HCT116 (cell line): Measurements from ENCODE around the gene IL36RN. TPM values are rescaled to one million over a fixed set of nuclear protein-coding genes. Genes with fewer than 3 reads are reported as not detected.
"Not testable (repeated sequence)": the region's sequence is repeated elsewhere in the genome, so short reads cannot be mapped to it uniquely, and the experiment has no call there.

Experiments used
- ATAC-seq: fragments of 200-7000 bp; cut with Tn5 transposase; 2 replicates; pipeline ENCODE4 v1.9.1; 2020; ENCODE audit warnings: mild to moderate bottlenecking, moderate library complexity
- BruUV-seq: library from RNA; stranded (reverse); fragments of 400-500 nt; replicated peaks from 2 replicates; lab custom pipeline; 2021; lab: Mats Ljungman, UMichigan
- CTCF ChIA-PET: fragments of 300-600 bp; sonication (Branson Sonifier 250); formaldehyde crosslinking; loops from one replicate; lab custom pipeline; 2021; ENCODE audit warnings: antibody characterized with exemption; lab: Charles Lee
- POLR2A ChIA-PET: fragments of 300-600, 350-600 bp; sonication (Branson Sonifier 250); formaldehyde crosslinking; loops from one replicate; lab custom pipeline; 2021; ENCODE audit warnings: antibody characterized with exemption; lab: Charles Lee
- RAD21 ChIA-PET, 2 experiments: fragments of 300-600 bp; sonication (Branson Sonifier 250); formaldehyde crosslinking; loops; one replicate each; lab custom pipeline; 2023; ENCODE audit warnings: low total read pairs in 2 of 2; ENCODE audit not compliant: uncharacterized antibody in 2 of 2, unreplicated experiment in 2 of 2, low non-redundant PET in 1 of 2; lab: Charles Lee
- DNase-seq: peaks from one replicate; pipeline ENCODE4 v3.0.0-alpha.2; 2010; ENCODE audit warnings: low read depth, low spot score
- H2AFZ ChIP-seq: fragments of 200-600 bp; shearing (Covaris generic), sonication (generic); 2 replicates; pipeline ENCODE4 v1.6.1; 2017; ENCODE audit warnings: low read depth, mixed run types, mixed read lengths, antibody characterized with exemption, low read length; ENCODE audit not compliant: poor library complexity, severe bottlenecking
- H3K27ac ChIP-seq: 2 replicates; pipeline ENCODE4 v1.5.1; 2012; ENCODE audit warnings: low read depth, low read length
- H3K27me3 ChIP-seq: fragments of 200-600 bp; sonication (generic); 2 replicates; pipeline ENCODE4 v1.6.1; 2016; ENCODE audit warnings: mixed run types, low read length, mixed read lengths; ENCODE audit not compliant: insufficient read depth
- H3K36me3 ChIP-seq, 2 experiments: fragments of 200-500 bp in 1 of 2; fragments of 200-600 bp in 1 of 2; sonication (Bioruptor generic) in 1 of 2; sonication (generic) in 1 of 2; 2 replicates each; pipeline versions ENCODE4 v1.5.1 to v1.6.1; 2014 to 2016; ENCODE audit warnings: low read length in 2 of 2, inconsistent platforms in 1 of 2, mixed read lengths in 1 of 2, mixed run types in 1 of 2; ENCODE audit not compliant: insufficient read depth in 2 of 2, control insufficient read depth in 1 of 2
- H3K4me1 ChIP-seq, 2 experiments: fragments of 200-600 bp in 1 of 2; sonication (generic) in 1 of 2; 2 replicates each; pipeline versions ENCODE4 v1.5.1 to v1.6.1; 2012 to 2017; ENCODE audit warnings: low read length in 2 of 2, inconsistent platforms in 1 of 2, mild to moderate bottlenecking in 1 of 2, mixed read lengths in 1 of 2, mixed run types in 1 of 2, moderate library complexity in 1 of 2; ENCODE audit not compliant: insufficient read depth in 2 of 2, control insufficient read depth in 1 of 2
- H3K4me2 ChIP-seq: fragments of 200-600 bp; sonication (generic); 2 replicates; pipeline ENCODE4 v1.6.1; 2017; ENCODE audit warnings: mixed run types, low read length, mixed read lengths
- H3K4me3 ChIP-seq, 2 experiments: fragments of 200-600 bp in 1 of 2; sonication (generic) in 1 of 2; replicated peaks in 1 of 2; 2 replicates each; pipeline ENCODE4 v1.5.1; 2011 to 2016; ENCODE audit warnings: low read length in 2 of 2, control low read depth in 1 of 2, low read depth in 1 of 2, mild to moderate bottlenecking in 1 of 2, mixed read lengths in 1 of 2, mixed run types in 1 of 2
- H3K79me2 ChIP-seq: fragments of 200-600 bp; sonication (generic); 2 replicates; pipeline ENCODE4 v1.6.1; 2017; ENCODE audit warnings: mild to moderate bottlenecking, mixed run types, low read length, moderate library complexity, mixed read lengths; ENCODE audit not compliant: insufficient read depth
- H3K9ac ChIP-seq: fragments of 200-600 bp; sonication (generic); 2 replicates; pipeline ENCODE4 v1.6.1; 2016; ENCODE audit warnings: low read length, mixed read lengths
- H3K9me2 ChIP-seq: fragments of 200-600 bp; sonication (generic), shearing (Covaris generic); 2 replicates; pipeline ENCODE4 v1.6.1; 2017; ENCODE audit warnings: mixed run types, mild to moderate bottlenecking, moderate library complexity; ENCODE audit not compliant: insufficient read depth
- H3K9me3 ChIP-seq, 2 experiments: fragments of 200-500 bp in 1 of 2; fragments of 200-600 bp in 1 of 2; sonication (Bioruptor generic) in 1 of 2; sonication (generic) in 1 of 2; 2 replicates each; pipeline ENCODE4 v1.6.1; 2014 to 2017; ENCODE audit warnings: low read length in 2 of 2, mixed read lengths in 2 of 2, inconsistent platforms in 1 of 2, low read depth in 1 of 2, mild to moderate bottlenecking in 1 of 2, mixed run types in 1 of 2, moderate library complexity in 1 of 2; ENCODE audit not compliant: control insufficient read depth in 1 of 2, insufficient read depth in 1 of 2
- H4K20me1 ChIP-seq: fragments of 200-600 bp; sonication (generic), shearing (Covaris generic); 2 replicates; pipeline ENCODE4 v1.6.1; 2017; ENCODE audit warnings: mixed run types, mild to moderate bottlenecking, moderate library complexity; ENCODE audit not compliant: insufficient read depth
- CBX3 ChIP-seq: IDR thresholded peaks from 2 replicates; pipeline ENCODE4 v1.6.1; 2012; ENCODE audit warnings: low read depth
- CTCF ChIP-seq, 3 experiments: fragments of 200-600 bp in 1 of 3; sonication (generic) in 1 of 3; IDR thresholded peaks in 2 of 3; conservative IDR thresholded peaks in 1 of 3; 2 replicates each; pipeline ENCODE4 v1.5.1; 2012 to 2017; ENCODE audit warnings: low read depth in 2 of 3, low read length in 2 of 3, antibody characterized with exemption in 1 of 3, borderline replicate concordance in 1 of 3, control low read depth in 1 of 3, mild to moderate bottlenecking in 1 of 3, mixed read lengths in 1 of 3, mixed run types in 1 of 3, moderate library complexity in 1 of 3; ENCODE audit not compliant: insufficient read depth in 1 of 3
- EGR1 ChIP-seq: IDR thresholded peaks from 2 replicates; pipeline ENCODE4 v1.6.1; 2012; ENCODE audit warnings: low read depth
- EZH2 ChIP-seq: fragments of 200-600 bp; sonication (generic); IDR thresholded peaks from 2 replicates; pipeline ENCODE4 v1.6.1; 2017; ENCODE audit warnings: antibody characterized with exemption, mixed run types
- EZH2phosphoT487 ChIP-seq: fragments of 200-600 bp; IDR thresholded peaks from 2 replicates; pipeline ENCODE4 v1.6.1; 2018; ENCODE audit warnings: antibody characterized with exemption, borderline replicate concordance
- FOSL1 ChIP-seq: IDR thresholded peaks from 2 replicates; pipeline ENCODE4 v1.6.1; 2012; ENCODE audit warnings: low read depth
- JUND ChIP-seq: IDR thresholded peaks from 2 replicates; pipeline ENCODE4 v1.6.1; 2012
- MAX ChIP-seq: IDR thresholded peaks from 2 replicates; pipeline ENCODE4 v1.6.1; 2012
- POLR2A ChIP-seq: IDR thresholded peaks from 2 replicates; pipeline ENCODE4 v1.7.0; 2011; ENCODE audit warnings: borderline replicate concordance; ENCODE audit not compliant: insufficient read depth, insufficient read length; ENCODE audit errors: extremely low read depth
- RAD21 ChIP-seq: IDR thresholded peaks from 2 replicates; pipeline ENCODE4 v1.6.1; 2012; ENCODE audit warnings: low read depth, mild to moderate bottlenecking
- SIN3A ChIP-seq: IDR thresholded peaks from 2 replicates; pipeline ENCODE4 v1.6.1; 2012; ENCODE audit warnings: low read depth
- SP1 ChIP-seq: IDR thresholded peaks from 2 replicates; pipeline ENCODE4 v1.6.1; 2012; ENCODE audit warnings: low read depth
- SRF ChIP-seq: IDR thresholded peaks from 2 replicates; pipeline ENCODE4 v1.6.1; 2012; ENCODE audit warnings: low read depth
- YY1 ChIP-seq: IDR thresholded peaks from 2 replicates; pipeline ENCODE4 v1.6.1; 2011; ENCODE audit warnings: low read length, low read depth, moderate library complexity, mild to moderate bottlenecking; ENCODE audit not compliant: insufficient replicate concordance; ENCODE audit errors: extremely low read depth
- ZFX ChIP-seq: fragments of 450-650 bp; IDR thresholded peaks from 2 replicates; pipeline ENCODE4 v1.6.1; 2017
- ZNF274 ChIP-seq: fragments of 200-500 bp; sonication (Bioruptor generic); IDR thresholded peaks from 2 replicates; pipeline ENCODE4 v1.6.1; 2014; ENCODE audit warnings: mild to moderate bottlenecking, low read depth, low read length, inconsistent platforms
- intact Hi-C: fragments of 100-400 bp; cut with micrococcal nuclease; formaldehyde crosslinking; loops from 2 replicates; pipeline ENCODE4 v1.10.0; 2022
- total RNA-seq: library from RNA; stranded (reverse); gene quantifications from one replicate; pipeline ENCODE4 v1.2.1, GENCODE V29; 2021; ENCODE audit not compliant: unreplicated experiment
- TF ChIP-seq, protein P1 (sequence below): IDR thresholded peaks from 2 replicates; pipeline ENCODE4 v1.6.1; 2012; ENCODE audit warnings: low read depth

Gene IL36RN
- total RNA-seq, 1 experiment from 2014 or later = not detected

DNA sequence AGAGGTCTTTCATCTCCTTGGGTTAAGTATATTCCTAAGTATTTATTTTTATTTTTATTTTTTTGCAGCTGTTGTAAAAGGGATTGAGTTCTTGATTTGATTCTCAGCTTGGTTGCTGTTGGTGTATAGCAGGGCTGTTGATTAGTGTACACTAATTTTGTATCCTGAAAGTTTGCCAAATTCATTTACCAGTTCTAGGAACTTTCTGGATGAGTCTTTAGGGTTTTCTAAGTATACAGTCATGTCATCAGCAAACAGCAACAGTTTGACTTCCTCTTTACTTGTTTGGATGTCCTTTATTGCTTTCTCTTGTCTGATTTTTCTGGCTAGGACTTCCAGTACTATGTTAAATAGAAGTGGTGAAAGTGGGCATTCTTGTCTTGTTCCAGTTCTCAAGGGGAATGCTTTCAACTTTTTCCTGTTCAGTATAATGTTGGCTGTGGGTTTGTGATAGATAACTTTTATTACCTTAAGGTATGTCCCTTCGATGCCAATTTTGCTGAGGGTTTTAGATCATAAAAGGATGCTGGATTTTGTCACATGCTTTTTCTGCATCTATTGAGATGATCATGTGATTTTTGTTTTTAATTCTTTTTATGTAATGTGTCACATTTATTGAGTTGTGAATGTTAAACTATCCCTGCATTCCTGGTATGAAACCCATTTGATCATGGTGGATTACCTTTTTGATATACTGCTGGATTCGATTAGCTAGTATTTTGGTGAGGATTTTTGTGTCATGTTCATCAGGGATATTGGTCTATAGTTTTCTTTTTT is 38.0 kb downstream of the IL36RN start:
- H3K79me2 ChIP-seq, H3K9me3 ChIP-seq, H3K9me2 ChIP-seq, H3K36me3 ChIP-seq, H4K20me1 ChIP-seq, DNase-seq, BruUV-seq, H3K4me3 ChIP-seq, H2AFZ ChIP-seq, H3K9ac ChIP-seq, POLR2A ChIA-PET, RAD21 ChIA-PET, H3K4me2 ChIP-seq, H3K4me1 ChIP-seq, ATAC-seq, H3K27ac ChIP-seq, intact Hi-C loops, H3K27me3 ChIP-seq, CTCF ChIA-PET: not testable (repeated sequence)

GRCh38 chr2:113098041-113098440 is 39.0 kb downstream of the IL36RN start:
- CTCF ChIA-PET = no interaction called here
- TF ChIP-seq EGR1 = no peak
- TF ChIP-seq RAD21 = no peak
- TF ChIP-seq SRF = no peak
- TF ChIP-seq FOSL1 = no peak
- TF ChIP-seq POLR2A = no peak
- TF ChIP-seq ZFX = no peak
- TF ChIP-seq JUND = no peak
- TF ChIP-seq EZH2phosphoT487 = no peak
- no peak for TF ChIP-seq MAX
- no peak for TF ChIP-seq SP1
- no peak for TF ChIP-seq YY1
- no peak for TF ChIP-seq CTCF (IDR thresholded peaks at IDR 0.05 in 2 of 3, conservative IDR thresholded peaks at IDR 0.05 in 1 of 3; ENCODE audit: borderline replicate concordance in 1 of 3, insufficient read depth in 1 of 3, low read depth in 2 of 3, low read length in 2 of 3)
- TF ChIP-seq CBX3 = no peak
- no peak for TF ChIP-seq EZH2
- no peak for TF ChIP-seq ZNF274
- TF ChIP-seq, protein P1, sequence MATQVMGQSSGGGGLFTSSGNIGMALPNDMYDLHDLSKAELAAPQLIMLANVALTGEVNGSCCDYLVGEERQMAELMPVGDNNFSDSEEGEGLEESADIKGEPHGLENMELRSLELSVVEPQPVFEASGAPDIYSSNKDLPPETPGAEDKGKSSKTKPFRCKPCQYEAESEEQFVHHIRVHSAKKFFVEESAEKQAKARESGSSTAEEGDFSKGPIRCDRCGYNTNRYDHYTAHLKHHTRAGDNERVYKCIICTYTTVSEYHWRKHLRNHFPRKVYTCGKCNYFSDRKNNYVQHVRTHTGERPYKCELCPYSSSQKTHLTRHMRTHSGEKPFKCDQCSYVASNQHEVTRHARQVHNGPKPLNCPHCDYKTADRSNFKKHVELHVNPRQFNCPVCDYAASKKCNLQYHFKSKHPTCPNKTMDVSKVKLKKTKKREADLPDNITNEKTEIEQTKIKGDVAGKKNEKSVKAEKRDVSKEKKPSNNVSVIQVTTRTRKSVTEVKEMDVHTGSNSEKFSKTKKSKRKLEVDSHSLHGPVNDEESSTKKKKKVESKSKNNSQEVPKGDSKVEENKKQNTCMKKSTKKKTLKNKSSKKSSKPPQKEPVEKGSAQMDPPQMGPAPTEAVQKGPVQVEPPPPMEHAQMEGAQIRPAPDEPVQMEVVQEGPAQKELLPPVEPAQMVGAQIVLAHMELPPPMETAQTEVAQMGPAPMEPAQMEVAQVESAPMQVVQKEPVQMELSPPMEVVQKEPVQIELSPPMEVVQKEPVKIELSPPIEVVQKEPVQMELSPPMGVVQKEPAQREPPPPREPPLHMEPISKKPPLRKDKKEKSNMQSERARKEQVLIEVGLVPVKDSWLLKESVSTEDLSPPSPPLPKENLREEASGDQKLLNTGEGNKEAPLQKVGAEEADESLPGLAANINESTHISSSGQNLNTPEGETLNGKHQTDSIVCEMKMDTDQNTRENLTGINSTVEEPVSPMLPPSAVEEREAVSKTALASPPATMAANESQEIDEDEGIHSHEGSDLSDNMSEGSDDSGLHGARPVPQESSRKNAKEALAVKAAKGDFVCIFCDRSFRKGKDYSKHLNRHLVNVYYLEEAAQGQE = no peak
- TF ChIP-seq SIN3A = no peak

More at GRCh38 chr2:113098041-113098440, 39.0 kb downstream of the IL36RN start:
- Histone ChIP-seq H4K20me1 (no peaks in the 10 kb centered on the region), H3K4me1 (no peaks in the 10 kb centered on the region), H3K9ac (no peak overlapping the region), H2AFZ (no peak overlapping the region), H3K36me3 (no peaks in the 10 kb centered on the region), H3K9me3 (no peaks in the 10 kb centered on the region), H3K27me3 (no peaks in the 10 kb centered on the region), H3K4me2 (no peak overlapping the region), H3K79me2 (no peaks in the 10 kb centered on the region), H3K4me3 (no peak overlapping the region), H3K9me2 (no peaks in the 10 kb centered on the region), H3K27ac (no peak overlapping the region)
- no peak for ATAC-seq
- BruUV-seq = no TSS peak
- ChIA-PET POLR2A (no interaction called here), RAD21 (no interaction called here)
- DNase-seq = no peak
- intact Hi-C loops = no loop called here
